ENCODE data around the gene PLEK. TPM values are rescaled to one million over a fixed set of nuclear protein-coding genes. Genes with fewer than 3 reads are reported as not detected.

PLEK gene
- total RNA-seq, 1 donor from 2014 or later = not detected

DNA sequence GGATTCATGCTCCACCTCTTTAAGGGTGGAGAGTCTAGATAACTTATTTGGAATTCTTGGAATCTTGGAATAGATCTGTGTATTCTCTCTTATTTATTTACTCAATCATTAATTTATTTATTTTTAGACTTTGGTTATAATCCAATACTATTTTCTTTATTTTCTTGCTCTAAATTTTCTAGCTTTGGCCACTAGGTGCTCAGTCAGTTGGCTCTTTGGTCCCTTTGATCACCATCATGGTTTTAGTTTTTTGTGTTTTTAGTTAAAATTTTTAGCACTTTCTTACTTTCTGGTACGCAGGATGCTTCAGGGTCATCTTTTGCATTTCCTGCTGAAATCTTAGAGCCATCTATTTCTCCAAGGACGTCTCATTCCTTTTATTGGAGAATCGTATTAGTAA is 5.2 kb upstream of the PLEK start:
- no peak overlapping the region for H3K27ac Mint-ChIP-seq (ENCODE audit: unreplicated experiment)
- TF ChIP-seq, protein P1, sequence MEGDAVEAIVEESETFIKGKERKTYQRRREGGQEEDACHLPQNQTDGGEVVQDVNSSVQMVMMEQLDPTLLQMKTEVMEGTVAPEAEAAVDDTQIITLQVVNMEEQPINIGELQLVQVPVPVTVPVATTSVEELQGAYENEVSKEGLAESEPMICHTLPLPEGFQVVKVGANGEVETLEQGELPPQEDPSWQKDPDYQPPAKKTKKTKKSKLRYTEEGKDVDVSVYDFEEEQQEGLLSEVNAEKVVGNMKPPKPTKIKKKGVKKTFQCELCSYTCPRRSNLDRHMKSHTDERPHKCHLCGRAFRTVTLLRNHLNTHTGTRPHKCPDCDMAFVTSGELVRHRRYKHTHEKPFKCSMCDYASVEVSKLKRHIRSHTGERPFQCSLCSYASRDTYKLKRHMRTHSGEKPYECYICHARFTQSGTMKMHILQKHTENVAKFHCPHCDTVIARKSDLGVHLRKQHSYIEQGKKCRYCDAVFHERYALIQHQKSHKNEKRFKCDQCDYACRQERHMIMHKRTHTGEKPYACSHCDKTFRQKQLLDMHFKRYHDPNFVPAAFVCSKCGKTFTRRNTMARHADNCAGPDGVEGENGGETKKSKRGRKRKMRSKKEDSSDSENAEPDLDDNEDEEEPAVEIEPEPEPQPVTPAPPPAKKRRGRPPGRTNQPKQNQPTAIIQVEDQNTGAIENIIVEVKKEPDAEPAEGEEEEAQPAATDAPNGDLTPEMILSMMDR (IDR thresholded peaks at IDR 0.05; ENCODE audit: unreplicated experiment) = peak; percentile 51
- peaks cover 4% of the 10 kb centered on the region for H3K27me3 Mint-ChIP-seq (ENCODE audit: unreplicated experiment)
- H3K4me3 Mint-ChIP-seq (ENCODE audit: unreplicated experiment) = no peak overlapping the region
- no peak for DNase-seq (ENCODE audit: low spot score)
- H3K4me1 Mint-ChIP-seq (ENCODE audit: unreplicated experiment) = no peaks in the 10 kb centered on the region
- H3K36me3 Mint-ChIP-seq (ENCODE audit: low read depth, unreplicated experiment) = no peaks in the 10 kb centered on the region
- H3K9me3 Mint-ChIP-seq (ENCODE audit: unreplicated experiment) = no peaks in the 10 kb centered on the region

DNA sequence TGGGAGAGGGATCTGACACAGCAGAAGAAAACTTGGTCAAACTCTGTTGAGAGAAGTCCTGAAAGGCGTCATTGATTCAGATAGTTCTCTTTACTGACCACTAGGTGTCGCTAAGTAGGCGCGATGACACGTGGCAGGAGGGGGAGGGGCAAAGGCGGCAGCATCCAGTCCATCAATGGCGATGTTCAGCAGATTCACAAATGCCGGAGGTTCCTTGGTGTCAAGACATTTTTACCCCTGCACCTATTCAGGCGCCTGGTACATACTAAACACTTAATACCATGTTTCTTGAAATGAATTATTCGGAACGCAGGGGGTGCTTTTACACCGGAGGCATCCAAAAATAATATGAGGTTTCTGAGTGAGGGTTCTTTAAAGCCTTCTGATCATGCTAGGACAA is 3.0 kb upstream of the PLEK start:
- H3K4me1 Mint-ChIP-seq (ENCODE audit: unreplicated experiment) = no peaks in the 10 kb centered on the region
- DNase-seq (ENCODE audit: low spot score) = peak; percentile 70
- no peaks in the 10 kb centered on the region for H3K36me3 Mint-ChIP-seq (ENCODE audit: low read depth, unreplicated experiment)
- TF ChIP-seq, protein P1 (IDR thresholded peaks at IDR 0.05; ENCODE audit: unreplicated experiment) = peak; percentile 82
- H3K4me3 Mint-ChIP-seq (ENCODE audit: unreplicated experiment) = no peak overlapping the region
- no peak overlapping the region for H3K27ac Mint-ChIP-seq (ENCODE audit: unreplicated experiment)
- H3K9me3 Mint-ChIP-seq (ENCODE audit: unreplicated experiment) = no peaks in the 10 kb centered on the region
- peaks cover 1% of the 10 kb centered on the region for H3K27me3 Mint-ChIP-seq (ENCODE audit: unreplicated experiment)

DNA sequence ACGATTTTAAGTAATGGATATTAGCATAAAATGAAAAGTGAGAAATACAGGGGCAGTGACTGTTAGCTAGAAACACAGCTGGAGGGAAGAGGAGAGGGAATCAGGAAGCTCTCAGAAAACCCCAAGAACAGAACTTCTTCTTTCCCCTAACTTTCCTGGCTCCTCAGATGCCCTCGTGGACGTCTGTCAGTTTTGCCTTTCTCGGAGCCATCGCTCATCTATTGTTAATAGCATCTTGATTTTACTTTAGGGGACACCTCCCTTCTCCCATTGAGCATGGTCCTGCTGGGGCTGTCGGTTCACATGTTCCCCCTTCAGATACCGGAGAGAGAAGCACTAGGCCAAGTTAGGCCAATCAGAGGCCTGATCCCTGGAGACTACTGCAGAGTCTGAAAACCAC is 2.3 kb upstream of the PLEK start:
- Mint-ChIP-seq H3K4me3 (ENCODE audit: unreplicated experiment) (no peak overlapping the region), H3K27ac (ENCODE audit: unreplicated experiment) (no peak overlapping the region), H3K9me3 (ENCODE audit: unreplicated experiment) (no peaks in the 10 kb centered on the region), H3K36me3 (ENCODE audit: low read depth, unreplicated experiment) (no peaks in the 10 kb centered on the region), H3K4me1 (ENCODE audit: unreplicated experiment) (no peaks in the 10 kb centered on the region), H3K27me3 (ENCODE audit: unreplicated experiment) (peaks cover 1% of the 10 kb centered on the region)
- TF ChIP-seq, protein P1 (IDR thresholded peaks at IDR 0.05; ENCODE audit: unreplicated experiment) = no peak
- DNase-seq (ENCODE audit: low spot score) = no peak

DNA sequence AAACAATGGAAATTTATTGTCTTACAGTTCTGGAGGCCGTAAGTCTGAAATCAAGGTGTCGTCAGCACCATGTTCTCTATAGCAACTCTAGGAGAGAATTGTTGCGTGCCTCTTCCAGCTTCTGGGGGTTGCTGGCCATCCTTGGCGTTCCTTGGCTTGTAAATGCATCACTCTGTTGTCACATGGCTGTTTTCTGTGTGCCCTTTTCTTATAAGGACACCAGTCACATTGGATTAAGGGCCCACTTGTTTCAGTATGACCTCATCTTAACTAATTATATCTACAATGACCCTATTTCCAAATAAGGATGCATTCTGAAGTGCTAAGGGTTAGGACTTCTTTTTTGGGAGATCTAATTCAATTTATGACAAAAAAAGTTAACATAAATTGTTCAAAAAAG is 1.4 kb upstream of the PLEK start:
- TF ChIP-seq, protein P1 (IDR thresholded peaks at IDR 0.05; ENCODE audit: unreplicated experiment) = no peak
- H3K27ac Mint-ChIP-seq (ENCODE audit: unreplicated experiment) = no peak overlapping the region
- peaks cover 1% of the 10 kb centered on the region for H3K27me3 Mint-ChIP-seq (ENCODE audit: unreplicated experiment)
- H3K4me3 Mint-ChIP-seq (ENCODE audit: unreplicated experiment) = no peak overlapping the region
- no peaks in the 10 kb centered on the region for H3K4me1 Mint-ChIP-seq (ENCODE audit: unreplicated experiment)
- DNase-seq (ENCODE audit: low spot score) = no peak
- H3K9me3 Mint-ChIP-seq (ENCODE audit: unreplicated experiment) = no peaks in the 10 kb centered on the region
- H3K36me3 Mint-ChIP-seq (ENCODE audit: low read depth, unreplicated experiment) = no peaks in the 10 kb centered on the region

DNA sequence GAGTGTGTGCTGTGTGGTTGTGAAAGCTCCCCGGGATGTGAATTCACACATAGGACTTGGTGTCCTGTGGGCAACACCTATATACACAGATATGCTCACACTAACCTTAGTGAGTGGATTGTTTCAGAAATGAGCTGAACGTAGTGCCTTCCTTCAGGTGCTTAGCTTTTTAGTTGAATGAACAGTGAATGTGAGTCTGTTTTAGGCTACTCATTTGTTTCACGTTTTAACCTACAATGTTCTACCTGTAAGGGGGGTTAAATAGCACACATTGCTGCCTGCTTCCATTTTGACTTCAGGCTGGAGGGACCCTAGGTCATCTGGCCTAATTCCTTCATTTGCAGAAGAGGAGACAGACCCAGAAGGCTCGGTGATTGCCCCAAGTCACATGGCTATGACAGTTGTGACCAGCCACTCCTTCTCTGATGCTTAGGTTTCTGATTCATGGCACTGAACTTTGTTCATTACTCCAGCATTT is 1.0 kb downstream of the PLEK start:
- Mint-ChIP-seq H3K27me3 (ENCODE audit: unreplicated experiment) (no peaks in the 10 kb centered on the region), H3K4me3 (ENCODE audit: unreplicated experiment) (no peak overlapping the region), H3K4me1 (ENCODE audit: unreplicated experiment) (no peaks in the 10 kb centered on the region), H3K36me3 (ENCODE audit: low read depth, unreplicated experiment) (no peaks in the 10 kb centered on the region), H3K27ac (ENCODE audit: unreplicated experiment) (no peak overlapping the region), H3K9me3 (ENCODE audit: unreplicated experiment) (no peaks in the 10 kb centered on the region)
- DNase-seq (ENCODE audit: low spot score) = no peak
- TF ChIP-seq, protein P1 (IDR thresholded peaks at IDR 0.05; ENCODE audit: unreplicated experiment) = no peak

Data from endothelial cell (in vitro differentiated cells).